ENCODE measurements around the gene NBEAL1. TPM values are rescaled to one million over a fixed set of nuclear protein-coding genes. Genes with fewer than 3 reads are reported as not detected.

The NBEAL1 gene
- total and polyA plus RNA-seq, 2 experiments from 2014 or later, result 13.3 to 21.8 TPM

DNA sequence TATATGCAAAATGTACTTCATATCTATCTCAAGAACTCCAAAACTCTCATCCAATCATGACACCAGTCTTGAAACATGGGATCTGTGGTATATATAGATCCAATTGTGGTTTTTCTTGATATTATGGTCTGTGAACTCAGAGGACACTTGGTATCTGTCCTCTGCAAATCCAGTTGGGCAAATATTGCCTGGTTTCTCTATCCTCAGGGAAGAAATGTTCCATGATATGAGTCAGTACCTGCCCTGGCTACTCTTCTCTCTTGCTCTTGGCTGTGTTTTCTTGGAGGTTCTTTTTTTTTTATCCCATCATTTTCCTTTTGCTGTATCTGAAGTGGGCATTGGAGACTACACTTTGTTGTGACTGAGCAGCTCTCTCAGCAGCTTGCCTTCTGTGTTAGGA is 10.9 kb downstream of the NBEAL1 start:
- 0 out of 2 replicates have a peak overlapping the region, but pooled peaks have one; percentile 22 for H3K27ac ChIP-seq (ENCODE audit: low read depth)

More for the DNA sequence above, 10.9 kb downstream of the NBEAL1 start:
- Histone ChIP-seq H3K4me3 (no peak overlapping the region), H3F3A (replicated peaks; ENCODE audit: low read depth) (no peaks in the 10 kb centered on the region), H3K4me2 (no peak overlapping the region), H4K20me1 (replicated peaks; ENCODE audit: insufficient read depth) (no peaks in the 10 kb centered on the region; the same call in 1 of the 2 replicates), H3K9me2 (ENCODE audit: insufficient read depth) (no peaks in the 10 kb centered on the region), H3K79me2 (replicated peaks; ENCODE audit: insufficient read depth) (no peaks in the 10 kb centered on the region), H3K4me1 (ENCODE audit: insufficient read depth) (no peaks in the 10 kb centered on the region), H3K36me3 (ENCODE audit: insufficient read depth) (no peaks in the 10 kb centered on the region), H3K27me3 (ENCODE audit: insufficient read depth) (no peaks in the 10 kb centered on the region), H2AFZ (no peak overlapping the region)
- H3K27me3 Mint-ChIP-seq (ENCODE audit: insufficient read depth, low read depth, poor library complexity), result no peaks in the 10 kb centered on the region
- H3K27ac Mint-ChIP-seq, result peak overlapping the region; percentile 10; the same call in 1 of the 2 replicates
- TF ChIP-seq, protein P1, sequence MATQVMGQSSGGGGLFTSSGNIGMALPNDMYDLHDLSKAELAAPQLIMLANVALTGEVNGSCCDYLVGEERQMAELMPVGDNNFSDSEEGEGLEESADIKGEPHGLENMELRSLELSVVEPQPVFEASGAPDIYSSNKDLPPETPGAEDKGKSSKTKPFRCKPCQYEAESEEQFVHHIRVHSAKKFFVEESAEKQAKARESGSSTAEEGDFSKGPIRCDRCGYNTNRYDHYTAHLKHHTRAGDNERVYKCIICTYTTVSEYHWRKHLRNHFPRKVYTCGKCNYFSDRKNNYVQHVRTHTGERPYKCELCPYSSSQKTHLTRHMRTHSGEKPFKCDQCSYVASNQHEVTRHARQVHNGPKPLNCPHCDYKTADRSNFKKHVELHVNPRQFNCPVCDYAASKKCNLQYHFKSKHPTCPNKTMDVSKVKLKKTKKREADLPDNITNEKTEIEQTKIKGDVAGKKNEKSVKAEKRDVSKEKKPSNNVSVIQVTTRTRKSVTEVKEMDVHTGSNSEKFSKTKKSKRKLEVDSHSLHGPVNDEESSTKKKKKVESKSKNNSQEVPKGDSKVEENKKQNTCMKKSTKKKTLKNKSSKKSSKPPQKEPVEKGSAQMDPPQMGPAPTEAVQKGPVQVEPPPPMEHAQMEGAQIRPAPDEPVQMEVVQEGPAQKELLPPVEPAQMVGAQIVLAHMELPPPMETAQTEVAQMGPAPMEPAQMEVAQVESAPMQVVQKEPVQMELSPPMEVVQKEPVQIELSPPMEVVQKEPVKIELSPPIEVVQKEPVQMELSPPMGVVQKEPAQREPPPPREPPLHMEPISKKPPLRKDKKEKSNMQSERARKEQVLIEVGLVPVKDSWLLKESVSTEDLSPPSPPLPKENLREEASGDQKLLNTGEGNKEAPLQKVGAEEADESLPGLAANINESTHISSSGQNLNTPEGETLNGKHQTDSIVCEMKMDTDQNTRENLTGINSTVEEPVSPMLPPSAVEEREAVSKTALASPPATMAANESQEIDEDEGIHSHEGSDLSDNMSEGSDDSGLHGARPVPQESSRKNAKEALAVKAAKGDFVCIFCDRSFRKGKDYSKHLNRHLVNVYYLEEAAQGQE (IDR thresholded peaks at IDR 0.05; ENCODE audit: unreplicated experiment), result no peak
- no peak for TF ChIP-seq EZH2phosphoT487 (IDR thresholded peaks at IDR 0.05; ENCODE audit: unreplicated experiment)
- TF ChIP-seq, protein P2, sequence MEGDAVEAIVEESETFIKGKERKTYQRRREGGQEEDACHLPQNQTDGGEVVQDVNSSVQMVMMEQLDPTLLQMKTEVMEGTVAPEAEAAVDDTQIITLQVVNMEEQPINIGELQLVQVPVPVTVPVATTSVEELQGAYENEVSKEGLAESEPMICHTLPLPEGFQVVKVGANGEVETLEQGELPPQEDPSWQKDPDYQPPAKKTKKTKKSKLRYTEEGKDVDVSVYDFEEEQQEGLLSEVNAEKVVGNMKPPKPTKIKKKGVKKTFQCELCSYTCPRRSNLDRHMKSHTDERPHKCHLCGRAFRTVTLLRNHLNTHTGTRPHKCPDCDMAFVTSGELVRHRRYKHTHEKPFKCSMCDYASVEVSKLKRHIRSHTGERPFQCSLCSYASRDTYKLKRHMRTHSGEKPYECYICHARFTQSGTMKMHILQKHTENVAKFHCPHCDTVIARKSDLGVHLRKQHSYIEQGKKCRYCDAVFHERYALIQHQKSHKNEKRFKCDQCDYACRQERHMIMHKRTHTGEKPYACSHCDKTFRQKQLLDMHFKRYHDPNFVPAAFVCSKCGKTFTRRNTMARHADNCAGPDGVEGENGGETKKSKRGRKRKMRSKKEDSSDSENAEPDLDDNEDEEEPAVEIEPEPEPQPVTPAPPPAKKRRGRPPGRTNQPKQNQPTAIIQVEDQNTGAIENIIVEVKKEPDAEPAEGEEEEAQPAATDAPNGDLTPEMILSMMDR (conservative IDR thresholded peaks at IDR 0.05; ENCODE audit: low read depth in 2 of 2), result no peak
- TF ChIP-seq ZNF114 (CRISPR knock-in tag; IDR thresholded peaks at IDR 0.05), result no peak
- no peak for TF ChIP-seq POLR2AphosphoS5 (IDR thresholded peaks at IDR 0.05; ENCODE audit: low read depth)
- TF ChIP-seq, protein P3, sequence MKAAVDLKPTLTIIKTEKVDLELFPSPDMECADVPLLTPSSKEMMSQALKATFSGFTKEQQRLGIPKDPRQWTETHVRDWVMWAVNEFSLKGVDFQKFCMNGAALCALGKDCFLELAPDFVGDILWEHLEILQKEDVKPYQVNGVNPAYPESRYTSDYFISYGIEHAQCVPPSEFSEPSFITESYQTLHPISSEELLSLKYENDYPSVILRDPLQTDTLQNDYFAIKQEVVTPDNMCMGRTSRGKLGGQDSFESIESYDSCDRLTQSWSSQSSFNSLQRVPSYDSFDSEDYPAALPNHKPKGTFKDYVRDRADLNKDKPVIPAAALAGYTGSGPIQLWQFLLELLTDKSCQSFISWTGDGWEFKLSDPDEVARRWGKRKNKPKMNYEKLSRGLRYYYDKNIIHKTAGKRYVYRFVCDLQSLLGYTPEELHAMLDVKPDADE (IDR thresholded peaks at IDR 0.05), result no peak
- no peak for TF ChIP-seq NANOG (IDR thresholded peaks at IDR 0.05; ENCODE audit: borderline replicate concordance)
- no peak for TF ChIP-seq JUNB (IDR thresholded peaks at IDR 0.05; ENCODE audit: unreplicated experiment)
- TF ChIP-seq EZH2 (IDR thresholded peaks at IDR 0.05; ENCODE audit: low read depth, unreplicated experiment), result no peak
- TF ChIP-seq, protein P4, sequence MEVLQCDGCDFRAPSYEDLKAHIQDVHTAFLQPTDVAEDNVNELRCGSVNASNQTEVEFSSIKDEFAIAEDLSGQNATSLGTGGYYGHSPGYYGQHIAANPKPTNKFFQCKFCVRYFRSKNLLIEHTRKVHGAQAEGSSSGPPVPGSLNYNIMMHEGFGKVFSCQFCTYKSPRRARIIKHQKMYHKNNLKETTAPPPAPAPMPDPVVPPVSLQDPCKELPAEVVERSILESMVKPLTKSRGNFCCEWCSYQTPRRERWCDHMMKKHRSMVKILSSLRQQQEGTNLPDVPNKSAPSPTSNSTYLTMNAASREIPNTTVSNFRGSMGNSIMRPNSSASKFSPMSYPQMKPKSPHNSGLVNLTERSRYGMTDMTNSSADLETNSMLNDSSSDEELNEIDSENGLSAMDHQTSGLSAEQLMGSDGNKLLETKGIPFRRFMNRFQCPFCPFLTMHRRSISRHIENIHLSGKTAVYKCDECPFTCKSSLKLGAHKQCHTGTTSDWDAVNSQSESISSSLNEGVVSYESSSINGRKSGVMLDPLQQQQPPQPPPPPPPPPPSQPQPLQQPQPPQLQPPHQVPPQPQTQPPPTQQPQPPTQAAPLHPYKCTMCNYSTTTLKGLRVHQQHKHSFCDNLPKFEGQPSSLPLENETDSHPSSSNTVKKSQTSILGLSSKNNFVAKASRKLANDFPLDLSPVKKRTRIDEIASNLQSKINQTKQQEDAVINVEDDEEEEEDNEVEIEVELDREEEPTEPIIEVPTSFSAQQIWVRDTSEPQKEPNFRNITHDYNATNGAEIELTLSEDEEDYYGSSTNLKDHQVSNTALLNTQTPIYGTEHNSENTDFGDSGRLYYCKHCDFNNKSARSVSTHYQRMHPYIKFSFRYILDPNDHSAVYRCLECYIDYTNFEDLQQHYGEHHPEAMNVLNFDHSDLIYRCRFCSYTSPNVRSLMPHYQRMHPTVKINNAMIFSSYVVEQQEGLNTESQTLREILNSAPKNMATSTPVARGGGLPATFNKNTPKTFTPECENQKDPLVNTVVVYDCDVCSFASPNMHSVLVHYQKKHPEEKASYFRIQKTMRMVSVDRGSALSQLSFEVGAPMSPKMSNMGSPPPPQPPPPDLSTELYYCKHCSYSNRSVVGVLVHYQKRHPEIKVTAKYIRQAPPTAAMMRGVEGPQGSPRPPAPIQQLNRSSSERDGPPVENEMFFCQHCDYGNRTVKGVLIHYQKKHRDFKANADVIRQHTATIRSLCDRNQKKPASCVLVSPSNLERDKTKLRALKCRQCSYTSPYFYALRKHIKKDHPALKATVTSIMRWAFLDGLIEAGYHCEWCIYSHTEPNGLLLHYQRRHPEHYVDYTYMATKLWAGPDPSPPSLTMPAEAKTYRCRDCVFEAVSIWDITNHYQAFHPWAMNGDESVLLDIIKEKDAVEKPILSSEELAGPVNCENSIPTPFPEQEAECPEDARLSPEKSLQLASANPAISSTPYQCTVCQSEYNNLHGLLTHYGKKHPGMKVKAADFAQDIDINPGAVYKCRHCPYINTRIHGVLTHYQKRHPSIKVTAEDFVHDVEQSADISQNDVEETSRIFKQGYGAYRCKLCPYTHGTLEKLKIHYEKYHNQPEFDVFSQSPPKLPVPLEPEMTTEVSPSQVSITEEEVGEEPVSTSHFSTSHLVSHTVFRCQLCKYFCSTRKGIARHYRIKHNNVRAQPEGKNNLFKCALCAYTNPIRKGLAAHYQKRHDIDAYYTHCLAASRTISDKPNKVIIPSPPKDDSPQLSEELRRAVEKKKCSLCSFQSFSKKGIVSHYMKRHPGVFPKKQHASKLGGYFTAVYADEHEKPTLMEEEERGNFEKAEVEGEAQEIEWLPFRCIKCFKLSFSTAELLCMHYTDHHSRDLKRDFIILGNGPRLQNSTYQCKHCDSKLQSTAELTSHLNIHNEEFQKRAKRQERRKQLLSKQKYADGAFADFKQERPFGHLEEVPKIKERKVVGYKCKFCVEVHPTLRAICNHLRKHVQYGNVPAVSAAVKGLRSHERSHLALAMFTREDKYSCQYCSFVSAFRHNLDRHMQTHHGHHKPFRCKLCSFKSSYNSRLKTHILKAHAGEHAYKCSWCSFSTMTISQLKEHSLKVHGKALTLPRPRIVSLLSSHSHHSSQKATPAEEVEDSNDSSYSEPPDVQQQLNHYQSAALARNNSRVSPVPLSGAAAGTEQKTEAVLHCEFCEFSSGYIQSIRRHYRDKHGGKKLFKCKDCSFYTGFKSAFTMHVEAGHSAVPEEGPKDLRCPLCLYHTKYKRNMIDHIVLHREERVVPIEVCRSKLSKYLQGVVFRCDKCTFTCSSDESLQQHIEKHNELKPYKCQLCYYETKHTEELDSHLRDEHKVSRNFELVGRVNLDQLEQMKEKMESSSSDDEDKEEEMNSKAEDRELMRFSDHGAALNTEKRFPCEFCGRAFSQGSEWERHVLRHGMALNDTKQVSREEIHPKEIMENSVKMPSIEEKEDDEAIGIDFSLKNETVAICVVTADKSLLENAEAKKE (CRISPR knock-in tag; IDR thresholded peaks at IDR 0.05), result no peak
- TF ChIP-seq CREB1 (CRISPR knock-in tag; IDR thresholded peaks at IDR 0.05; ENCODE audit: low read depth), result no peak
- TF ChIP-seq STAT1 (IDR thresholded peaks at IDR 0.05; ENCODE audit: unreplicated experiment), result no peak
- no peak for TF ChIP-seq ZNF331 (CRISPR knock-in tag; IDR thresholded peaks at IDR 0.05; ENCODE audit: low read depth)
- DNase-seq (ENCODE audit: low spot score) (no peak), ATAC-seq (no peak)
- no peak overlapping the region for H3K4me3 Mint-ChIP-seq
- no peaks in the 10 kb centered on the region for H3K9me3 Mint-ChIP-seq
- H3K4me1 Mint-ChIP-seq, result peaks cover 3% of the 10 kb centered on the region; the same call in 2 of the 3 replicates
- H3K36me3 Mint-ChIP-seq (ENCODE audit: low read depth), result no peaks in the 10 kb centered on the region; the same call in 2 of the 3 replicates

Measured in GM23338 (cell line).